HG03196 (cell line): Measurements from ENCODE around the gene JARID2.
A peak's percentile ranks its signal among the peaks of the same experiment; 100 is the strongest.

Experiments
- ATAC-seq: cut with Tn5 transposase; IDR thresholded peaks from one replicate; pipeline ENCODE4 v1.9.1; 2021; ENCODE audit not compliant: unreplicated experiment

JARID2 gene

GRCh38 chr6:15246666-15247499, 1.0 kb downstream of the JARID2 start:
- no peak for ATAC-seq

- ATAC-seq: peak; percentile 3
These were observed 1.9 kb downstream of the JARID2 start for GRCh38 chr6:15247500-15248450.

GRCh38 chr6:15248451-15249370, 2.8 kb downstream of the JARID2 start:
- peak; percentile 33 for ATAC-seq

- no peak for ATAC-seq
These were observed 3.6 kb downstream of the JARID2 start for GRCh38 chr6:15249371-15250019.

GRCh38 chr6:15250187-15251168, 4.6 kb downstream of the JARID2 start:
- no peak for ATAC-seq

- ATAC-seq: no peak
These were observed 6.3 kb downstream of the JARID2 start for GRCh38 chr6:15252195-15252594.

GRCh38 chr6:15253203-15254022, 7.5 kb downstream of the JARID2 start:
- ATAC-seq: no peak

GRCh38 chr6:15254070-15254975, 8.5 kb downstream of the JARID2 start:
- ATAC-seq: peak; percentile 33

- peak; percentile 51 for ATAC-seq
These were observed 9.6 kb downstream of the JARID2 start for GRCh38 chr6:15255481-15255880.

GRCh38 chr6:15255909-15256395, 10.1 kb downstream of the JARID2 start:
- ATAC-seq: no peak

- no peak for ATAC-seq
These were observed 10.8 kb downstream of the JARID2 start for GRCh38 chr6:15256538-15257271.

GRCh38 chr6:15257357-15258132, 11.7 kb downstream of the JARID2 start:
- no peak for ATAC-seq

- no peak for ATAC-seq
These were observed 13.9 kb downstream of the JARID2 start for GRCh38 chr6:15259766-15260098.

- ATAC-seq: no peak
These were observed 14.4 kb downstream of the JARID2 start for GRCh38 chr6:15260099-15260821.

GRCh38 chr6:15263780-15264374, 18.0 kb downstream of the JARID2 start:
- ATAC-seq: no peak
